OCI-LY3 (cell line): Measurements from ENCODE around the gene LPP.

Experiments
- H2AFZ ChIP-seq: fragments of 200-600, 300-600 bp; shearing (Covaris generic); 2 replicates; pipeline ENCODE4 v1.6.0; 2014; ENCODE audit warnings: antibody characterized with exemption, low read depth, low read length
- H3K27ac ChIP-seq: fragments of 200-600, 300-600 bp; sonication (generic); 2 replicates; pipeline ENCODE4 v1.5.1; 2014; ENCODE audit warnings: mild to moderate bottlenecking, low read length, moderate library complexity, mixed read lengths
- H3K27me3 ChIP-seq: fragments of 200-600, 300-600 bp; sonication (generic); 2 replicates; pipeline ENCODE4 v1.6.1; 2014; ENCODE audit warnings: low read depth, low read length, mixed read lengths
- H3K36me3 ChIP-seq: fragments of 200-600, 300-600 bp; sonication (generic); replicated peaks from 2 replicates; pipeline ENCODE3; 2014; ENCODE audit warnings: low read depth, low read length, mixed read lengths
- H3K4me1 ChIP-seq: fragments of 300-600, 200-600 bp; sonication (generic); 2 replicates; pipeline ENCODE4 v1.6.1; 2014; ENCODE audit warnings: low read length, mixed read lengths
- H3K4me2 ChIP-seq: fragments of 200-600, 300-600 bp; sonication (generic); 2 replicates; pipeline ENCODE4 v1.6.1; 2014; ENCODE audit warnings: low read length, mixed read lengths
- H3K4me3 ChIP-seq: fragments of 300-600, 200-600 bp; sonication (generic); 2 replicates; pipeline ENCODE4 v1.5.1; 2014; ENCODE audit warnings: antibody characterized with exemption, mild to moderate bottlenecking, low read length, moderate library complexity
- H3K79me2 ChIP-seq: fragments of 300-600, 200-600 bp; shearing (Covaris generic); 2 replicates; pipeline ENCODE4 v1.6.1; 2014; ENCODE audit warnings: mild to moderate bottlenecking, low read length, mixed read lengths
- H3K9ac ChIP-seq: fragments of 300-600, 200-600 bp; shearing (Covaris generic); 2 replicates; pipeline ENCODE4 v1.6.0; 2014; ENCODE audit warnings: mild to moderate bottlenecking, low read length, moderate library complexity
- H3K9me3 ChIP-seq: fragments of 200-600, 300-600 bp; shearing (Covaris generic); 2 replicates; pipeline ENCODE4 v1.6.1; 2014; ENCODE audit warnings: low read length, mixed read lengths; ENCODE audit not compliant: insufficient read depth
- H4K20me1 ChIP-seq: fragments of 200-600, 300-600 bp; sonication (generic); 2 replicates; pipeline ENCODE4 v1.6.1; 2016; ENCODE audit warnings: low read length, mixed read lengths; ENCODE audit not compliant: insufficient read depth
- EZH2phosphoT487 ChIP-seq: fragments of 200-600 bp; shearing (Covaris generic); IDR thresholded peaks from 2 replicates; pipeline ENCODE4 v1.6.1; 2018; ENCODE audit warnings: antibody characterized with exemption, mixed run types, low read depth
- TF ChIP-seq, protein P1 (sequence below): fragments of 200-600, 300-600 bp; sonication (generic); IDR thresholded peaks from 2 replicates; pipeline ENCODE4 v1.5.1; 2014; ENCODE audit warnings: antibody characterized with exemption, low read length, low read depth

Gene LPP

DNA sequence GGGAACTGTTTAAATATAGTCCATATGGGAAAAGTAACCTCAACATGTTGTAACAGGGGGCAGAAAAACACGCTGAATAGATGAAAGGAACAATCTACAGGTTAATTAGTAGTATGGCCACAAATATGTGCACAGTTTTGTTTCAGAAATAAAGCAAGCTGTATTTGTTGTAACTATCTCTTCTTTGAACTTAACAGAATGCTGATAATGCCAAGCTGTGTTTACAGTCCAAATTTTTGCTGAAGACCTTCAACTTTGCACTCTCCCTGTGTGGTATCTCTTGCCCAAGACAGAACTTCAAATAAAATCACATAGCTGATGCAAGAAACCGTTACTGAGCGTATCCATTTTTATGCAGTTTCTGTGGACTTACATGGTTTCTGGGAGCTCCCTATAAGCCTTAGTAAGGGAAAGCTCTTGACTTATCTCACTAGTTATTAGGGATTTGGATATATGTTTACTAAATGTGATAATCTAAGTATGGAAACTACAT is 592.4 kb downstream of the LPP start:
- H3K4me1 ChIP-seq = peaks cover 75% of the 10 kb centered on the region
- no peak overlapping the region for H3K4me3 ChIP-seq
- H3K9ac ChIP-seq = no peak overlapping the region
- H3K4me2 ChIP-seq = no peak overlapping the region
- no peak overlapping the region for H2AFZ ChIP-seq
- H3K27ac ChIP-seq = peak overlapping the region; percentile 95
- no peaks in the 10 kb centered on the region for H3K9me3 ChIP-seq
- H3K36me3 ChIP-seq = peaks cover 14% of the 10 kb centered on the region
- H4K20me1 ChIP-seq = no peaks in the 10 kb centered on the region
- H3K27me3 ChIP-seq = no peaks in the 10 kb centered on the region
- TF ChIP-seq, protein P1, sequence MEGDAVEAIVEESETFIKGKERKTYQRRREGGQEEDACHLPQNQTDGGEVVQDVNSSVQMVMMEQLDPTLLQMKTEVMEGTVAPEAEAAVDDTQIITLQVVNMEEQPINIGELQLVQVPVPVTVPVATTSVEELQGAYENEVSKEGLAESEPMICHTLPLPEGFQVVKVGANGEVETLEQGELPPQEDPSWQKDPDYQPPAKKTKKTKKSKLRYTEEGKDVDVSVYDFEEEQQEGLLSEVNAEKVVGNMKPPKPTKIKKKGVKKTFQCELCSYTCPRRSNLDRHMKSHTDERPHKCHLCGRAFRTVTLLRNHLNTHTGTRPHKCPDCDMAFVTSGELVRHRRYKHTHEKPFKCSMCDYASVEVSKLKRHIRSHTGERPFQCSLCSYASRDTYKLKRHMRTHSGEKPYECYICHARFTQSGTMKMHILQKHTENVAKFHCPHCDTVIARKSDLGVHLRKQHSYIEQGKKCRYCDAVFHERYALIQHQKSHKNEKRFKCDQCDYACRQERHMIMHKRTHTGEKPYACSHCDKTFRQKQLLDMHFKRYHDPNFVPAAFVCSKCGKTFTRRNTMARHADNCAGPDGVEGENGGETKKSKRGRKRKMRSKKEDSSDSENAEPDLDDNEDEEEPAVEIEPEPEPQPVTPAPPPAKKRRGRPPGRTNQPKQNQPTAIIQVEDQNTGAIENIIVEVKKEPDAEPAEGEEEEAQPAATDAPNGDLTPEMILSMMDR = no peak
- no peak for TF ChIP-seq EZH2phosphoT487
- no peaks in the 10 kb centered on the region for H3K79me2 ChIP-seq

DNA sequence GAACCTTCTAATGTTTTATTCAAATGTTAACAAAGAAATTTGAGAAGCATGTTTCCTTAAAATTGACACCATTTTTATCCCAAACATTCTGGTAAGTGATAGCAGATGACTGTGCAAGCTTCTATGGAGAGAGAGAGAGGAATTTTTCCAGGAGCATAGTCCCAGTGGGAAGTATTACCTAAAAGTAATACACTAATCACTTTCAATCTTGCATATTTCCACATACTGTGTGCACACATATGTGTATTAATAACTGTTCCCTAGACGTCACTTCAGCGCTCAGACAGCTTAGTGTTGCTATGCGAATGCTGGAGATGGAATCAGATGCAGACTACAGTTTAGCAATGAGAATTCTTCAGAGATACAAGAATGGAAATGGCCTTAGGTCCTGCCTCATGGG is 593.5 kb downstream of the LPP start:
- Histone ChIP-seq H3K9me3 (no peaks in the 10 kb centered on the region), H3K4me3 (no peak overlapping the region), H3K27me3 (no peaks in the 10 kb centered on the region), H2AFZ (no peak overlapping the region), H3K27ac (peak overlapping the region; percentile 95), H3K79me2 (no peaks in the 10 kb centered on the region), H3K4me1 (peaks cover 86% of the 10 kb centered on the region), H3K36me3 (peaks cover 7% of the 10 kb centered on the region), H3K9ac (peak overlapping the region; percentile 15; the same call in 1 of the 2 replicates), H3K4me2 (no peak overlapping the region), H4K20me1 (no peaks in the 10 kb centered on the region)
- TF ChIP-seq, protein P1 = no peak
- no peak for TF ChIP-seq EZH2phosphoT487

DNA sequence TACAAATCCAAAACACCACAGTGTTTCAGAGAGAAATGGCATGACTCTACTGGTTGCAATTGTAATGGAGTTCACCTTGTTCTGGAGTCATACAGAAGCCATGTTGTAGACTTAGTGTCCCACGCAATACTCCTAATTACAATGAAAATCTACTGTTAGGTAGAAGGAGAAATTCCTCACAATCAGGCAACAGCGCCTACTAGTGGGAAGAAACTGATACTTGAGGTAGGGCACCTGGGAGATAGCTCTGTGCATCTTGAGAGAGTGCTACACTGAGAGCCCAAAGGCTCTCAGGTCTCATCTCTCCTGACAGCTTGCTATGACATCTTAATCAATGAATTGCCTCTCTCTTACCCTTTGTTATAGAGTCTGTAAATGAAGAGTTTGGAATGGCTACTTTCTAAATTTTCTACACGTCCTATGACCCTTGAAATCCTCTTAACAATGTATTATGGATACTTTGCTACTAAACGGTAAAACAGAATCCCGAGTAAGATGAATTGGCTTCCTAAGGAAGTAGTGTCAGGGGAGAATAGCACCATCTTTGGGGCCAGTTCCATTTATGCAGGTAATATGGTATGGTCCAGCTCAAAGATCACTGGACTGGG is 595.2 kb downstream of the LPP start:
- Histone ChIP-seq H2AFZ (no peak overlapping the region), H3K36me3 (peaks cover 6% of the 10 kb centered on the region), H4K20me1 (no peaks in the 10 kb centered on the region), H3K27me3 (no peaks in the 10 kb centered on the region), H3K4me2 (peak overlapping the region; percentile 15; the same call in 1 of the 2 replicates), H3K79me2 (no peaks in the 10 kb centered on the region), H3K9me3 (no peaks in the 10 kb centered on the region), H3K4me1 (peaks cover 98% of the 10 kb centered on the region), H3K9ac (peak overlapping the region; percentile 88), H3K27ac (peak overlapping the region; percentile 95), H3K4me3 (no peak overlapping the region)
- TF ChIP-seq EZH2phosphoT487 = no peak
- TF ChIP-seq, protein P1 = peak; percentile 85

DNA sequence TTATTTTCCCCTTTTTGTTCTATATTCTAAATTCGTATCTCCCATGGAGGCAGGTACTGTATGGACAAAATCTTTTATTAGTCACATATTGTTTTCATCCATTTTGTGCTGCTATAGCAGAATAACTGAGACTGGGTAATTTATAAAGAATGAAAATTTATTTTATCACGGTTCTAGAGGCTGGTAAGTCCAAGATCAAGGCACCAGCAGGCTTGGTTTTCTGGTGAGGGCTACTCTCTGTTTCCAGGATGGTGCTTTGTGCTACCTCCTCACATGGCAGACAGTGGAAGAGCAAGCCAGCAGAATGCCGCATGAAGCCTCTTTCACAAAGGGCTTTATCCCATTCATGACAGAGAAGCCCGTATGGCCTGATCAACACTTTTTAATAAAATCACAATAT is 595.9 kb downstream of the LPP start:
- Histone ChIP-seq H3K9ac (peak overlapping the region; percentile 88), H2AFZ (no peak overlapping the region), H3K4me2 (peak overlapping the region; percentile 82; the same call in 1 of the 2 replicates), H3K9me3 (no peaks in the 10 kb centered on the region), H3K4me3 (no peak overlapping the region), H3K27ac (peak overlapping the region; percentile 95), H3K36me3 (peaks cover 6% of the 10 kb centered on the region), H3K27me3 (no peaks in the 10 kb centered on the region), H4K20me1 (no peaks in the 10 kb centered on the region), H3K4me1 (peaks cover 97% of the 10 kb centered on the region), H3K79me2 (no peaks in the 10 kb centered on the region)
- TF ChIP-seq EZH2phosphoT487 = no peak
- TF ChIP-seq, protein P1 = no peak
